Fibroblast of the aortic adventitia (primary cell): ENCODE results near the gene PTCD1. TPM values are rescaled to one million over a fixed set of nuclear protein-coding genes. Genes with fewer than 3 reads are reported as not detected.
A peak's percentile ranks its signal among the peaks of the same experiment; 100 is the strongest.
"Not testable (repeated sequence)": the region's sequence is repeated elsewhere in the genome, so short reads cannot be mapped to it uniquely, and the experiment has no call there.

ENCODE experiments used
- DNase-seq: peaks from one replicate; pipeline ENCODE4 v3.0.0-alpha.2; 2010; ENCODE audit warnings: low read depth
- H3K4me3 ChIP-seq: 2 replicates; pipeline ENCODE4 v1.5.1; 2011; ENCODE audit warnings: low read depth, mild to moderate bottlenecking, control low read depth, low read length, moderate library complexity
- total RNA-seq: library from RNA; depleted of rRNA; stranded (reverse); fragments of >200 nt; gene quantifications from 2 replicates; pipeline ENCODE4 v1.2.3, GENCODE V29; 2012; ENCODE audit warnings: low replicate concordance
- TF ChIP-seq, protein P1 (sequence below): IDR thresholded peaks from 2 replicates; pipeline ENCODE4 v1.5.1; 2011; ENCODE audit warnings: mild to moderate bottlenecking, low read length, control low read depth, inconsistent platforms; ENCODE audit not compliant: insufficient read depth

The PTCD1 gene
- total RNA-seq, 1 donor = 4.4 TPM

- TF ChIP-seq, protein P1, sequence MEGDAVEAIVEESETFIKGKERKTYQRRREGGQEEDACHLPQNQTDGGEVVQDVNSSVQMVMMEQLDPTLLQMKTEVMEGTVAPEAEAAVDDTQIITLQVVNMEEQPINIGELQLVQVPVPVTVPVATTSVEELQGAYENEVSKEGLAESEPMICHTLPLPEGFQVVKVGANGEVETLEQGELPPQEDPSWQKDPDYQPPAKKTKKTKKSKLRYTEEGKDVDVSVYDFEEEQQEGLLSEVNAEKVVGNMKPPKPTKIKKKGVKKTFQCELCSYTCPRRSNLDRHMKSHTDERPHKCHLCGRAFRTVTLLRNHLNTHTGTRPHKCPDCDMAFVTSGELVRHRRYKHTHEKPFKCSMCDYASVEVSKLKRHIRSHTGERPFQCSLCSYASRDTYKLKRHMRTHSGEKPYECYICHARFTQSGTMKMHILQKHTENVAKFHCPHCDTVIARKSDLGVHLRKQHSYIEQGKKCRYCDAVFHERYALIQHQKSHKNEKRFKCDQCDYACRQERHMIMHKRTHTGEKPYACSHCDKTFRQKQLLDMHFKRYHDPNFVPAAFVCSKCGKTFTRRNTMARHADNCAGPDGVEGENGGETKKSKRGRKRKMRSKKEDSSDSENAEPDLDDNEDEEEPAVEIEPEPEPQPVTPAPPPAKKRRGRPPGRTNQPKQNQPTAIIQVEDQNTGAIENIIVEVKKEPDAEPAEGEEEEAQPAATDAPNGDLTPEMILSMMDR = no peak
- DNase-seq = no peak
- peak overlapping the region; percentile 72 for H3K4me3 ChIP-seq
Observed at GRCh38 chr7:99437946-99438572, 539 bp downstream of the PTCD1 start.

DNA sequence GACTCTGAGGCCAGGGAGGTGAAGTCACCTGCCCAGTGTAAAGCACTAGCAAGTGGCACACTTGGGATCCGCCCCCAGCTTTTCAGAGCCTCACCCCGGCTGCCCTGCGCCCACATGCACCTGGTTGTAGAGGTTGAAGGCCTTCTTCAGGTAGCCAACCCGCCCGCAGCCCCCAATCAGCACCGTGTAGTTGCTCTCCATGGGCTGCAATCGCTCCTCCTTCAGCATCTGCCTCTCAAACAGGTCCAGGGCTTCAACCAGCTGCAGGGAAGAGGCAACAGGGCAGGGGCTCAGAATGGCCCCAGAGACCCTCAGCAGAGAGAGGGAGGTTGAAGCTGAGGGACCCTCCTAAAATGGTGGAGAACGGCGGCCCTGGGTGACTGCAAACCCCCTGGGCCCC is 5.4 kb downstream of the PTCD1 start:
- no peak overlapping the region for H3K4me3 ChIP-seq
- TF ChIP-seq, protein P1 = no peak
- DNase-seq = no peak

DNA sequence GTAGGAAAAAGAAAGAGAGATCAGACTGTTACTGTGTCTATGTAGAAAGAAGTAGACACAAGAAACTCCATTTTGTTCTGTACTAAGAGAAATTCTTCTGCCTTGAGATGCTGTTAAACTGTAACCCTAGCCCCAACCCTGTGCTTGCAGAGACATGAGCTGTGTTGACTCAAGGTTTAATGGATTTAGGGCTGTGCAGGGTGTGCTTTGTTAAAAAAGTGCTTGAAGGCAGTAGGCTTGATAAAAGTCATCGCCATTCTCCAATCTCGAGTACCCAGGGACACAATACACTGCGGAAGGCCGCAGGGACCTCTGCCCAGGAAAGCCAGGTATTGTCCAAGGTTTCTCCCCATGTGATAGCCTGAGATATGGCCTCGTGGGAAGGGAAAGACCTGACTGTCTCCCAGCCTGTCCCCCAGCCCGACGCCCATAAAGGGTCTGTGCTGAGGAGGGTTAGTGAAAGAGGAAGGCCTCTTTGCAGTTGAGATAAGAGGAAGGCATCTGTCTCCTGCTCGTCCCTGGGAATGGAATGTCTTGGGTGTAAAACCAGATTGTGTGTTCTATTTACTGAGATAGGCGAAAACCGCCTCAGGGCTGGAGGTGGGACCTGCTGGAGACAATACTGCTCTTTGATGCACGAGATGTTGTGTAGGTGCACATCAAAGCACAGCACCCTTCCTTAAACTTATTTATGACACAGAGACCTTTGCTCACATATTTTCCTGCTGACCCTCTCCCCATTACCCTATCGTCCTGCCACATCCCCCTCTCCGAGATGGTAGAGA is 6.7 kb downstream of the PTCD1 start:
- not testable (repeated sequence) for H3K4me3 ChIP-seq, DNase-seq

- no peak for DNase-seq
- TF ChIP-seq, protein P1 = no peak
- H3K4me3 ChIP-seq = no peak overlapping the region
Observed at GRCh38 chr7:99429756-99430155, 8.8 kb downstream of the PTCD1 start.

- DNase-seq = no peak
- H3K4me3 ChIP-seq = no peak overlapping the region
- TF ChIP-seq, protein P1 = no peak
Observed at GRCh38 chr7:99428972-99429566, 9.5 kb downstream of the PTCD1 start.

DNA sequence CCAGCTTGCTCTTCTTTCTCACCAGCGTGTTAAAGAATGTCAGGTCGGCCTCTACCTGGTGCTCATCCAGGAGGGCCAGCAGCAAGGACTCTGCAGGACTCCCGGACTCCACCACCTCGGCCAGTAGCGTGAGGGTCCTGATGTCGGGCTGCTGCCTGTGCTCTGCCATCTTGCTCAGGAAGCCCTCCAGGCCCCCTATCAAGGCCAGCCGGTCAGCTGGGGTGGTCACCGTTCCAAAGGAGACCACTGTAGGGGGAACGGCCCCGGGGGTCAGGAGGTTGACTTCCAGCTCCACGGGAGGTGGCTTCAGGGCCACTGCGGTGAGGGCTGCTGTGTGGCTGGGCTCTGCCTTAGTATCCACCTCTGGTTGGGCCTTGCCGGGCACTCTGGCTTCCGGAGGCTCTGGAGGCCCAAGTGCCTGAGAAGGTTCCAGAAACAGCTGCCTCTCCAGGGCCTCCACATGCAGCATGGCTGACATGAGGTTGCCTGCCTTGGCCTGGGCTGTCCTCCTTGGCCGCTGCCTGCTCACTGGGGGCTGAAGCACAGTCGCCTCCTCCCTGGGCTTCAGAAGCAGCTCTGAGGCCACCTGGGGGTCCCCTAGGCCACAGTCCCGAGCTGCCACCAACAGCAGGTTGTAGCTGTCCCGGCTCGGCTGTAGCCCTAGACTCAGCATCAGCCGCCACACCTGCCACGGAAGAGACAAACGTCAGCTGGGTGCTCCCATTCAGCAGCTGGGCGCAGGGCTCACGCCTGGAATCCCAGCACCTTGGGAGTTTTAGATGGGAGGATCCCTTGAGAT is 13.5 kb downstream of the PTCD1 start:
- TF ChIP-seq, protein P1 = no peak
- no peak for DNase-seq
- H3K4me3 ChIP-seq = no peak overlapping the region
